ENCODE results near the gene PCK1.

The PCK1 gene

DNA sequence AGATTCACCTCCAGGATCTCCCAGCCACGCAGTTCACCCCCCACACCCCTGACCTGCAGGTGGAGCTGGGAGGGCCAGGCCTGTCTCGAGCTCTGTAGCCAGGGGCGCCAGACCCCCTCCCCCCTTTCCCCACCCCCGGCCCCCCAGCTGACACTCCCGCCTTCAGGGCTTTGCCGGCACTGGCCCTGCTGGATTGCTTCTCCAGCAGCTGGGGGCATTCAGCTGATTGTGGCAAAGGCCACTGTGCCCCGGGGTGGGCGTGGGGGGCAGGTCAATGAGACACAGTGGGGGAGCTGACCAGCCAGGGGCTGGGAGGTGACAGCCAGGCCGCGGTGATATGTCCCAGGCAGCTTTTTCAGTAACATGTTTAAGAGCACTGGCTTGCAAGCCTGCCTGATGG, 37.1 kb downstream of the PCK1 start:
- intact Hi-C loops (cut with micrococcal nuclease) = loop anchor here (5.0 kb wide), 1 partner anchor 429 kb away; no protein-coding TSS in a partner anchor
- Mint-ChIP-seq H3K4me1 (ENCODE audit: low read depth) (no peaks in the 10 kb centered on the region), H3K4me3 (no peak overlapping the region), H3K9me3 (no peaks in the 10 kb centered on the region), H3K36me3 (ENCODE audit: low read depth) (no peaks in the 10 kb centered on the region), H3K27me3 (peaks cover 41% of the 10 kb centered on the region), H3K27ac (no peak overlapping the region)

DNA sequence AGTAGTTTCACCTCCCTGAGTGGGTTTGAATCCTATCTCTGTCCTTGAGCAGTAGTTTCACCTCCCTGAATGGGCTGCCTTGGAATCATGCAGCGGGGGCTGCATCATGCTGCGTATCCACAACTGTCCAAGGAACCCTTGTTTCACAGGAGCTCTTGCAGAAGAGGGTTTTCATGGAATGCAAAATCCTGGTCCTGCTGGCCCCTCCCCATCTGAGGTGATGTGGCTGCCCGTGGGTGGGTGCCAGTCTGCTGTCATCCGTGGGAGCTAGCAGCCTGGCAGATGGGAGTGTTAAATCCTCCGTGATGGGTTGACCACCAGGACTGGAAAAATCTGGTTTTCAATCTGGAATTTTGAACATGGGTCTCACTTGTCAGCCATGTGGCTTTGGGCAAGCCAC, 37.6 kb downstream of the PCK1 start:
- Mint-ChIP-seq H3K4me1 (ENCODE audit: low read depth) (no peaks in the 10 kb centered on the region), H3K9me3 (no peaks in the 10 kb centered on the region), H3K4me3 (no peak overlapping the region), H3K27ac (no peak overlapping the region), H3K27me3 (peaks cover 38% of the 10 kb centered on the region), H3K36me3 (ENCODE audit: low read depth) (no peaks in the 10 kb centered on the region)
- intact Hi-C loops (cut with micrococcal nuclease) = loop anchor here (5.0 kb wide), 1 partner anchor 429 kb away; no protein-coding TSS in a partner anchor

DNA sequence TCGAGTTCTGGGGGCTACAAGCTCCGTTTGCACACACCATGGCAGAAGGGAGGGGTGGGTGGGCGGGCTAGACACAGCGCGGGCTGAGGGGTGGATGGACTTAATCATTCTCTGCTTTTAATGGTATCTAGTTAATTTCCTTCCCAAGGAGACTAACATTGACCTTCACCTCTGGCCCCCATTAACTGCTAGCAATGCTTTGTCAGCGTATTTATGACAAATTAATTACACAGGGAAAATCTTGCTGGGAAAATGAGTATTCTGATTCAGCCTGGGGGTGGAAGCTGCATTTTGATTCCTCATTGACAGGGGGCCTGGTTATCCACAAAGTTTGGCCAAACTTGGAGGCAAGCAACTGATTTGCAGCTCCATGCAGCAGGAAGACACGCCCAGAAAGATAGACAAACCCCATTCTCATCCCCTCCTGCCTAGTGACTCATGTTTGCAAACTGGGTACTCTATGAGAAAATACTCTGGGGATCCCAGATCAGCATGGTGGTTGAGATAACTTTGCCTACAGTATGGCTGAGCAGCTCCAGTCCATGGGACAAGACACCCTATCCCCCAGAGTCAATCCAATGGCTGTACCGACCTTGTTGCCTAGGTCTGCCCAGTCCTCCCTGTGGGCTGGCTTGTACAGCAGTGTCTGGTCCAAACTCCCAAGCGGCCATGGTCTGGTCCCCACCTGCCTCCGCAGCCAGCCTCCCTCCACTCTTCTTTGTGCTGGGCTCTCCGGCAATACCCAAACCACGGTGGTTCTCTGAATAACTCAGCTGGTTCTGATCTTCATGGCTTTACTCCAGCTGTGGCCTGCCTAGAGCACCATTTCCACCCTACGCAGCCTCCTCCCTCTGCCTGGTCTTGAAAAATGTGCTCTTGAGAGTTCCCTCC, 39.7 kb downstream of the PCK1 start:
- no peaks in the 10 kb centered on the region for H3K36me3 Mint-ChIP-seq (ENCODE audit: low read depth)
- no peaks in the 10 kb centered on the region for H3K9me3 Mint-ChIP-seq
- H3K4me3 Mint-ChIP-seq = no peak overlapping the region
- no peak overlapping the region for H3K27ac Mint-ChIP-seq
- H3K27me3 Mint-ChIP-seq = peaks cover 32% of the 10 kb centered on the region
- intact Hi-C loops (cut with micrococcal nuclease) = no loop called here
- H3K4me1 Mint-ChIP-seq (ENCODE audit: low read depth) = no peaks in the 10 kb centered on the region

DNA sequence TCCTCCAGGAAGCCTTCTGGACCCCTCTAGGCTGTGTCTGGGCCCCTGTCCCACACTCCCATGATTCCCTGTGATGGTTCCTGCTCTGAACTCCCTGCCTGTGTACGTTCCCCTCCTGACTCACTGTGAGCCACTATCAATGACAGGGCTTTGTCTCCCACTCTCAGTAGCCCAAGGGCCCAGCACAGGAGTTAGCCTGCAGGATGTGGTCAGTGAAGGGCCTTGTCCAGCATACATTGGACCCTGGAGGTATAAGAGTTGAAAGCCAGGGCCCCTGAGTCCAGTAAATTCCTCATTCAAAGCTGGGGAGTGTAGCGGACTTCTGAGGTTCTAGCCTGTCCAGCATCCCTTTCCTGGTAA, 40.3 kb downstream of the PCK1 start:
- Mint-ChIP-seq H3K36me3 (ENCODE audit: low read depth) (no peaks in the 10 kb centered on the region), H3K27ac (no peak overlapping the region), H3K4me1 (ENCODE audit: low read depth) (no peaks in the 10 kb centered on the region), H3K27me3 (peaks cover 30% of the 10 kb centered on the region), H3K4me3 (no peak overlapping the region), H3K9me3 (no peaks in the 10 kb centered on the region)
- intact Hi-C loops (cut with micrococcal nuclease) = no loop called here

DNA sequence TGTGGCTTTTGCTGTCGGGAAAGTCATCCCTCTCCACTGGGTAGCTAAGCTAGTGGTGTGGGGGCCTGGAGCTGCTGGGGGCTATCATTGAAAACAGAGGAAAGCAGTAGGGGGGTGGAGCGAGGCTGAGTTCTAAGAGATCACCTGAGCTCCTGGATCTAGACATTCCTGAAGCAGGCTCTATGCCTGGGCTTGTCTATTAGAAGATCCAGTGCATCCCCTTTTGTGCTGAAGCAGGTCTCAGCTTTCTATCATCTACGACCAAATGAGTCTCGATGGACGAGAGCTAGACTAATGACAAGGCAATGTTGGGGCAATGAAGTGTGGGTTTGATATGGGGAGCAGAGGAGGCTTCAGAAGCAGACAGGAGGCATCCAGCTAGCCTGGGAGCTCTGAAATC, 40.8 kb downstream of the PCK1 start:
- no peaks in the 10 kb centered on the region for H3K36me3 Mint-ChIP-seq (ENCODE audit: low read depth)
- H3K27me3 Mint-ChIP-seq = peaks cover 30% of the 10 kb centered on the region
- intact Hi-C loops (cut with micrococcal nuclease) = no loop called here
- H3K27ac Mint-ChIP-seq = no peak overlapping the region
- H3K4me1 Mint-ChIP-seq (ENCODE audit: low read depth) = no peaks in the 10 kb centered on the region
- no peaks in the 10 kb centered on the region for H3K9me3 Mint-ChIP-seq
- H3K4me3 Mint-ChIP-seq = no peak overlapping the region

DNA sequence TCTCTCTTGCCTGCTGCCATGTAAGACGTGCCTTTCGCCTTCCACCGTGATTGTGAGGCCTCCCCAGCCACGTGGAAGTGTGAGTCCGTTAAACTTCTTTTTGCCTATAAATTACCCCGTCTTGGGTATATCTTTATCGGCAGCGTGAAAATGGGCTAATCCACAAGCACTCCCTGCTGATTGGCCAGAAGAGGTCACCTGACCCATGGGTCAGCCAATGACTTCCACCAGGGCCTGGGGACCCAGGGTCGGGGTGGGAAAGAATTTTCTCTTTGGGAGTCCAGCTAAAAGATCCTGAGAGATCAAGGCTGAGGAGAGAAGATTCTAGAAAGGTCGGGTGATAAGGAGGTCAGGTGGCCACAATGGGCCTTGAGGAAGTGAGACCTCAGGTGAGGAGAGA, 42.2 kb downstream of the PCK1 start:
- no peak overlapping the region for H3K4me3 Mint-ChIP-seq
- H3K27ac Mint-ChIP-seq = no peak overlapping the region
- intact Hi-C loops (cut with micrococcal nuclease) = no loop called here
- peaks cover 34% of the 10 kb centered on the region for H3K27me3 Mint-ChIP-seq
- H3K4me1 Mint-ChIP-seq (ENCODE audit: low read depth) = no peaks in the 10 kb centered on the region
- no peaks in the 10 kb centered on the region for H3K9me3 Mint-ChIP-seq
- H3K36me3 Mint-ChIP-seq (ENCODE audit: low read depth) = no peaks in the 10 kb centered on the region

DNA sequence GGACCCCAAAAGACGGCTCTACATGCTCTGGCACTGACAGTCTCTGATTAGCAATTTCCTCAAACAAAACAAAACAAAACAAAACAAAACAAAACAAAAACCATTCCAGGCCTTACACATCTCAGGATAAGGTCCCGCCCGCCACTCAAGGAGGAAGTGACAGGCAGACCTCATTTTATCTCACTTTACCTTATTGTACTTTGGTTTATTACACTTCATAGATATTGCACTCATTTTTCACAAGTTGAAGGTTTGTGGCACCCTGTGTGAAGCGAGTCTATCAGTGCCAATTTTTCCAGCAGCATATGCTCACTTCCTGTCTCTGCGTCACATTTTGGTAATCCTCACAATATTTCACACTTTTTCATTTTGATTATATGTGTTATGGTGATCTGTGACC, 44.1 kb downstream of the PCK1 start:
- intact Hi-C loops (cut with micrococcal nuclease) = no loop called here
- H3K9me3 Mint-ChIP-seq = no peaks in the 10 kb centered on the region
- no peaks in the 10 kb centered on the region for H3K36me3 Mint-ChIP-seq (ENCODE audit: low read depth)
- no peak overlapping the region for H3K27ac Mint-ChIP-seq
- H3K4me3 Mint-ChIP-seq = no peak overlapping the region
- no peaks in the 10 kb centered on the region for H3K4me1 Mint-ChIP-seq (ENCODE audit: low read depth)
- peaks cover 27% of the 10 kb centered on the region for H3K27me3 Mint-ChIP-seq

DNA sequence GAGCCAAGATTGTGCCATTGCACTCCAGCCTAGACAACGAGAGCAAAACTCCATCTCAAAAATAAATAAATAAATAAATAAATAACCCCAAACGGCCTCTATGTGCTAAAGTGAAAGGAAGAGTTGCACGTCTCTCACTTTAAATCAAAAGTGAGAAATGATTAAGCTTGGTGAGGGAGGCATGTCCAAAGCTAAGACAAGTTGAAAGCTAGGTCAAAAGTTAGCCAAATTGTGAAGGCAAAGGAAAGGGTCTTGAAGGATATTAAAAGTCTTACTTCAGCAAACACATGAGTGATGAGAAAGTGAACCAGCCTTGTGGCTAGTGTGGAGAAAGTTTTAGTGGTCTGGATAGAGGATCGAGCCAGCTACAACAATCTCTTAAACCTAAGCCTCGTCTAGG, 45.0 kb downstream of the PCK1 start:
- H3K36me3 Mint-ChIP-seq (ENCODE audit: low read depth) = no peaks in the 10 kb centered on the region
- peaks cover 28% of the 10 kb centered on the region for H3K27me3 Mint-ChIP-seq
- H3K9me3 Mint-ChIP-seq = no peaks in the 10 kb centered on the region
- H3K4me3 Mint-ChIP-seq = no peak overlapping the region
- H3K4me1 Mint-ChIP-seq (ENCODE audit: low read depth) = no peaks in the 10 kb centered on the region
- no peak overlapping the region for H3K27ac Mint-ChIP-seq
- intact Hi-C loops (cut with micrococcal nuclease) = no loop called here

DNA sequence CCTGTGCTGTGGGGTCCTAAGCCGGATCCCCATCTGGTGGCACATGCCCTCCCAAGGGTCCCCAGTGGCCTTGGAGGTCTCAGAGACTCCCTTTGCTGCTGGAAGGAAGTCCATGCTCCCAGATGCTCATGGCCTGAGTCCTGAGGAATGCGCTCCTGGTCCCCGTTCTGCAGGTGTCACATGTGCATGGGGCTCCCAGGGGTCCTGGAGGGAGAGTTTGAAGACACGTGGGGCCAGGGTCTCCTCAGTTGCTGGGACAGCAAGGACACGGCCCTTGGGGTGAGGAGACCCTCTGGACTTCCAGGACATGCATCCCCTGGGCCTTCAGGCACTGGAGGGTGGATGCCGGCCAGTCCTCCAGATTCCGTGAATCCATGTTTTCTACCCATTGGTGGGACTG, 47.6 kb downstream of the PCK1 start:
- Mint-ChIP-seq H3K4me3 (no peak overlapping the region), H3K4me1 (ENCODE audit: low read depth) (no peaks in the 10 kb centered on the region), H3K27me3 (peaks cover 21% of the 10 kb centered on the region), H3K36me3 (ENCODE audit: low read depth) (no peaks in the 10 kb centered on the region), H3K9me3 (no peaks in the 10 kb centered on the region), H3K27ac (no peak overlapping the region)
- intact Hi-C loops (cut with micrococcal nuclease) = no loop called here

DNA sequence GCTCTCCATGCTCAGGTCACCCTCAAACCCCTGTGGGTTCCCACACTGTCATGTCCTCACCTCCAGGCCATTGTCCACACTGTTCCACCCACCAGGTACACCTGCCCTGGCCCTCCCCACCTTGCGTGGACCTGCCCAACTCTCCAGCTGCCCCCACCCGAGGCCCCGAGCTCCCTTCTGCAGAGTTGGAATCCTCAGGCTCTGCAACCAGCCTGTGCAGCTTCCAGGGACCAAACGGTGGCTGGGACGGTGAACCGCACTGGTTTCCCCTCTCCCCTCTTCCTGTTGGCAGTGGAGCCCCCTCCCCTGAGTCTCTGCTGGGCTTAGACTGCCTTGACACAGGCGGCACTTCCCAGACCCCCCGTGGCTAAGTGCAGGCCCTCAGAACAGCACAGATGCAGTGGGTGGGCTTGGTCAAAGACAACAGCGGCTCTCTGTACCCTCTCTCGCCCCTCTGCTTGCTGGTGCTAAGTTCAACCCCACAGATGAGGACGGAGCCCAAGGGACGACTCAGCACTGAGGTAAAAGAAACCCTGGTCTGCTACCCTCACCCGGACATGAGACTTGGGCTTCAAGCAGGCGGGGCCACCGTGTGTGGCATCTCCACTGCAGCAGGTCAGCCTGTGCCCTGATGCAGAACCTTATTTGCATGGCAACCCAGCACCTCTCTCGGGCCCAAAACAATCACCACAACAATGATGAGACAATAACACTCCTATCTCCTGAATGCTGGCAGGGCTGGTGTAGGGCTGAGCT, 48.4 kb downstream of the PCK1 start:
- Mint-ChIP-seq H3K27ac (no peak overlapping the region), H3K36me3 (ENCODE audit: low read depth) (no peaks in the 10 kb centered on the region), H3K9me3 (no peaks in the 10 kb centered on the region), H3K4me3 (no peak overlapping the region), H3K27me3 (peaks cover 21% of the 10 kb centered on the region), H3K4me1 (ENCODE audit: low read depth) (no peaks in the 10 kb centered on the region)
- intact Hi-C loops (cut with micrococcal nuclease) = no loop called here

DNA sequence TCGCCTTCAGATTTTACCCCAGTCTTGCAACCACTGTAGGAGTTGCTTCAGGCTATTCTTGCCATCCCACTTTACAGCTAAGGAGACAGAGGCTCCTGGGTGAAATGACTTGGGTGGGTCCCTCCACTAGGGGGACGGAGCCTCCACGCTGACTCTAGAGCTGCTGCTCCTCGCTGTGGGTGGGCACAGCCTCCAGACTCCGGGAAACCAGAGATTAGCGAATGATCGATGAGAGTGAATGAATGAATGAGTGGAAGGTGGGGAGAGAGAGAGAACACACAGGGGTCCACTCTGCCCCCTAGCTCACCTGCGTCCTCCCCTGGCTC, 48.9 kb downstream of the PCK1 start:
- H3K9me3 Mint-ChIP-seq = no peaks in the 10 kb centered on the region
- no peaks in the 10 kb centered on the region for H3K4me1 Mint-ChIP-seq (ENCODE audit: low read depth)
- H3K27me3 Mint-ChIP-seq = peaks cover 21% of the 10 kb centered on the region
- H3K36me3 Mint-ChIP-seq (ENCODE audit: low read depth) = no peaks in the 10 kb centered on the region
- H3K4me3 Mint-ChIP-seq = no peak overlapping the region
- no peak overlapping the region for H3K27ac Mint-ChIP-seq
- intact Hi-C loops (cut with micrococcal nuclease) = no loop called here

DNA sequence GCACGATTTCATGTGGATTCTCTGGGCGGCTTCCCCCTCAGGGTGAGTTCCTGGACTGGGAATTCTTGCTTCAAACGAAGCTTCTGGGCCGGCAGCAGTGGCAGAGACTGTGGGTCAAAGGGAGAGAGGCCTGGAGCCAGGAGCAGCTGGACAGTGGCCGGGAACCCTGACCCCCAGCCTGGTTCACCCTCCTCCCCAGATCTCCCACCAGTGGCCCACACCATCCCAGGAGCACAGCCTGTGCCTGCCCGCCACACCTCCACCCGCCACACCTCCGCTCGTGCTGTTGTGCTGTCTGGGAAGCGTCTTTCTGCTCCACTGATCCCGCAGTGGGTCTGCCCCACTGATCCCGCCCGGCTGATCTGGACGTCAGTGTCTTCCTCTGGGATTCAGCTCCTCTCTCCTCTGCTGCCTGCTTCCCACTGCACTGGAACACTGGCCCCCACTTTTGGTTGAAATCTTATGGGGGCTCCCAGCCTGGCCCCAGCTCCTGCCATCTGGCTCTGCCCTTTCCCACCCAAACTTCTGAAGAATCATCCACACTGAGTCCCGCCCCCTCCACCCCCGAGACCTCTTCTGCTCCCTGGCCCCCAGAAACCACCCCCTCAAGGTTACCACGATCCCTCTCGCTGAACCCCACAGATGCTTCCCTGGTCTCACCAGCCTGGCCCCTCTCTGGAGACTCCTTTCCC, 49.5 kb downstream of the PCK1 start:
- intact Hi-C loops (cut with micrococcal nuclease) = no loop called here
- Mint-ChIP-seq H3K4me3 (no peak overlapping the region), H3K4me1 (ENCODE audit: low read depth) (no peaks in the 10 kb centered on the region), H3K27me3 (peaks cover 21% of the 10 kb centered on the region), H3K27ac (no peak overlapping the region), H3K9me3 (no peaks in the 10 kb centered on the region), H3K36me3 (ENCODE audit: low read depth) (no peaks in the 10 kb centered on the region)

DNA sequence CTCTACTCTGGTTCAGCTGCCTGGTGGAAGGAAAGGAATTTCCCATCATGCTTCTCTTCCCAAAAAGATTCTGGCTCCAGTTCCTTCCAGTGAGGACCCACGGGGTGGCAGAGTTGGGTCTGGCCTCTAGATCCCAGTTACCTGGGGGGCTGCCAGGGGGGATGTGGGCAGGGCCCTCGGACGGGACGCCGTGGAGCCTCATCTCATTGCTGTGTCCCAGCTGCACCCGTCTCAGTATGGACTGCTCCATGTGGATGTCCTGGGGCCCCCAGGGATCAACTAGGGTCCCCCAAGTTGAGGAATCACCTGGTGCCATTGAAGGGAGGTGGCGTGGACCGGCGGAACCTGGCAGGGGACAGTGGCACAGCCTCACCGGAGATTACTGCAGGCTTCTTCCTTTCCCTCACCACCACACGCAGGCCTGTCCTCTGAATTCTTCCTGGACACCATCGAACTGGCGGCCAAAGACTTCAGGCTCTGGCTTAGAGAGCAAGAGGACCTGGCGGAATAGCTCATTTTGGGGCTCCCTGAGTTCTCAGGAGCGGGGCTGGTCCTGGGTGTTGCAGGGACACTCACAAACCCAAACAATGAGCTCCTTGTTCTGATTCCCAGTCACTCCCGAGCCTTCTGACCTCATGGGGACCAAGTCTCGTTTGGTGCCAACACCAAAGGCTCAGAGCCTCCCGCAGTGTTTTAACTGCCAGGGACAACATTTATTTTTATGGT, 50.8 kb downstream of the PCK1 start:
- Mint-ChIP-seq H3K27ac (no peak overlapping the region), H3K4me1 (ENCODE audit: low read depth) (no peaks in the 10 kb centered on the region), H3K9me3 (no peaks in the 10 kb centered on the region), H3K4me3 (no peak overlapping the region), H3K36me3 (ENCODE audit: low read depth) (no peaks in the 10 kb centered on the region), H3K27me3 (peaks cover 26% of the 10 kb centered on the region)
- intact Hi-C loops (cut with micrococcal nuclease) = no loop called here

DNA sequence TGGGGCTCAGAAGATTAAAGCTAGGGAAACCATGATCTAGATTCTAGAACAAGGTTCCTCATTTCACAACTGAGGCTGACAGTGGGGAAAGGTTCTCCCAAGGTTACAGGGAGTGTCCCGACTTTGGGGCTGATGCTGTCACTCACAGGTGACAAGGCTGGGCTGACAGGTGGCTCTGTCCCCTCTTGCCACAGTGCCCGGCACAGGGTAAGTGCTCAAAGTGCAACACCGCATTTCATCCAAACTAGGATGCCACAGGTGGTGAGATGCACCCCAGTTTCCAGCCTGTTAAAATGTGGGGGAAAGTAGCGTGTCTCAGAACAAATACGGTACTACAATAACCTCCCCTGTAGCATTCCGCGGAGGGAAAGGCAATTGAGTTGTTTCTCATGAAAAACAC, 51.5 kb downstream of the PCK1 start:
- Mint-ChIP-seq H3K9me3 (no peaks in the 10 kb centered on the region), H3K36me3 (ENCODE audit: low read depth) (no peaks in the 10 kb centered on the region), H3K4me1 (ENCODE audit: low read depth) (no peaks in the 10 kb centered on the region), H3K27me3 (peaks cover 28% of the 10 kb centered on the region), H3K27ac (no peak overlapping the region), H3K4me3 (no peak overlapping the region)
- intact Hi-C loops (cut with micrococcal nuclease) = no loop called here

Measured in dendritic cell treated with granulocyte-macrophage colony-stimulating factor and Interleukin-4, amounts not matched to agents 40 ng/mL and 50 ng/mL, for 4 days (primary cell).